Activated CD4-positive, alpha-beta T cell treated with anti-CD3 and anti-CD28 coated beads for 1 hour (primary cell): ENCODE data around the gene PCAT7.
"Not testable (repeated sequence)": the region's sequence is repeated elsewhere in the genome, so short reads cannot be mapped to it uniquely, and the experiment has no call there.

Experiments used
- DNase-seq: peaks from one replicate; pipeline ENCODE4 v3.0.0-alpha.2; 2020

The PCAT7 gene

DNA sequence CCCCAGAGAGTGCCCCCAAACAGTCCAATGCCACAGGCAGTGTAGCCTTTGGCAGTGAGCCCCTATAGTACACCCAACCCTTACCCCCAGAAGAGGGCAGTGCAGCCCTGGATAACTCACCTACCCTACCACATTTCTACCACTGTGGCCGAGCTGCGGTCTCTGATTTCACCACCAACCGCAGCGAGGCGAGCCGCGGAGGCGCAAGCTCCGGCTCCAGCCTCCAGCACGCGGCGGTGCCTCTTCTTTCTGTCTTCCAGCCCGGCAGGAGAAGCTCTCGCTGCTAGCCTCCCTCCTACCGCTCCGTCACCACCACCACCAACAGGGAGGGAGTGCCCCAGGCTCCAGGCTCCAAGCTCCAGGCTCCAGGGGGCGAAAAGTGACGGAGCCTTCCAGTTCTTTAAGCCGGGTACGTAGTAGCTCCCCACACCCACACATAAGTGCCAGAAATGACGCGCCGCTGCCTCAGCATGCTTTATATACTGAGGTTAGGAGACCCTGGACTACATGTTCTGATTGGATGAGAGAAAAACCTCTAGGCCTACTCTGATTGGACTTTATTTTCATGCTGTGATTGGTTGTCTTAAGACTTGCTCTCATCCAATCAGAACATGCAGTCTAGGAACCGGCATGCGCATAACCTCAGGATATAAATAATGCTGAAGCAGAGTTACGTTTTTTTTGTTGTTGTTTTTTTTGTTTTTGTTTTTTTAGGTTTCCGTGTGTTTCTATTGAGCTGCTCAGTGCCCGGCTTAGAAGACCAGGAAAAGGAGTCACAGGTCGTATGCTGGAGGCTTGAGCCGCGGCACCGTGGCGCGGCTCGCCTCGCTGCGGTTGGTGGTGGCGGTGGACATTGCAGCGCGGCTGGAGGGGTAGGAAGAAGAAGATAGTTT, at the start of gene PCAT7:
TSS of gene PCAT7 (plus strand) at position 645 of the 893 bp plus-strand sequence.
- no peak for DNase-seq

DNA sequence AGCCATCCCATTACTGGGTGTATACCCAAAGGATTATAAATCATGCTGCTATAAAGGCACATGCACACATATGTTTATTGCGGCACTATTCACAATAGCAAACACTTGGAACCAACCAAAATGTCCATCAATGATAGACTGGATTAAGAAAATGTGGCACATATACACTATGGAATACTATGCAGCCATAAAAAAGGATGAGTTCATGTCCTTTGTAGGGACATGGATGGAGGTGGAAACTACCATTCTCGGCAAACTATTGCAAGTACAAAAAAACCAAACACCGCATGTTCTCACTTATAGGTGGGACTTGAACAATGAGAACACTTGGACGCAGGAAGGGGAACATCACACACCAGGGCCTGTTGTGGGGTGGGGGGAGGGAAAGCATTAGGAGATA, 48.5 kb upstream of the PCAT7 start:
- DNase-seq, result not testable (repeated sequence)

DNA sequence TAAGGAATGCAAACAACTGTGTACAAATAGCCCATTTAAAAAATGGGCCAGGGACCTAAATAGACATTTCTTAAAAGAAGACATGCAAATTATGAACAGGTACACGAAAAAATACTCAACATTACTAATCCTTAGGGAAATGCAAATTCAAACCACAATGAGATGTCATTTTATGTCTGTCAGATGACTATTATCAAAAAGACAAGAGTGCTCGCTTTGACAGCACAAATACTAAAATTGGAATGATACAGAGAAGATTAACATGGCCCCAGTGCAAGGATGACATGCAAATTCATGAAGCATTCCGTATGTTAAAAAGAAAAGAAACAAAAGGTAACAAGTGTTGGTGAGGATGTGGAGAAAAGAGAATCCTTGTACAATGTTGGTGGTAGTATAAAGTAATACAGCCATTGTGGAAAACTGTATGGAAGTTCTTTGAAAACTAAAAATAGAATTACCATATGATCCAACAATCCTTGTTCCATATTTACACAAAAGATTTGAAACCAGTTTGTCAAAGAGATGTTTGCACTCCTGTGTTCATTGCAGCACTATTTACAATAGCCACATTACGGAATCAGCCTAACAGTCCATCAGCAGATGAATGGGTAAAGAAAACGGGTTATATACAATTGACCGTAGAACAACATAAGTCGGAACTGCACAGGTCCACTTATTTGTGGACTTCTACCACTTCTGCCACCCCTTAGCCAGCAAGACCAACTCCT, 47.2 kb upstream of the PCAT7 start:
- no peak for DNase-seq

DNA sequence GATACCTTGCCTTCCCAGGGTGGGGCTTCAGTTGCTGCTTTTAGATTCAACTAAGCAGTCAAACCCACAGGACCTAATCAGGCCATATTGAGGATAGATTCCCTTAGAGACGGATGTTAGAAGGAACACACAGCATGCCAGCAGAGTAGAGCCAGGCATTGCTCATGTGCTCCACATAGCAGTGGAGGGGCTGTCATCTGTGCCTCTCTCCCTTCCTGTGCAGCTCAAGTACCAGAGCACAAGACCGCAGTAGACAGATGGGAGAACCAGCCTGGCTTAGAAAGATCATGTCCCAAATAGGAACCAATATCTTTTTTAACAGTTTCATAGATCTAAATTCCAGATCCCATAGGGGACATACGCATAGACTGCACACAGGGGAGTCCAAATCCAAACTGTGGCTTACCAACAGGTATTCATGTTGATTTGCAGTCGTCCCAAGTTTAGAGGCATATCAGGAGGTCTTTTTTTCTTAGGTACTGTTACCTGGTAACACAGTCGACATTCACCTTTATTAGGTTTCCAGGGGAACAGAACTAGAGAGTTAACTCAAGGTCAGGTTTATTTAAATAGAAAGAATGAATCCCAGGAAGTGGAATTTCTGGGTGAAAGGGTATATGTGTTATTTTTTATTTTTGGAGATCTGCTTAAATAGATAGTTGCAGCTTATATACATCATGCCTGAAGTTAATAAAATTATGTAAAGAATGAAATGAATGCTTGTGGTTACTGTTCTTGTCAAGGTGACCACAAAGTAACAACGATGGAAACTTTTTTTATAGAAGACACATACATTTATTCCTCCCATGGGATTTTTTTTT, 43.5 kb upstream of the PCAT7 start:
- no peak for DNase-seq

DNA sequence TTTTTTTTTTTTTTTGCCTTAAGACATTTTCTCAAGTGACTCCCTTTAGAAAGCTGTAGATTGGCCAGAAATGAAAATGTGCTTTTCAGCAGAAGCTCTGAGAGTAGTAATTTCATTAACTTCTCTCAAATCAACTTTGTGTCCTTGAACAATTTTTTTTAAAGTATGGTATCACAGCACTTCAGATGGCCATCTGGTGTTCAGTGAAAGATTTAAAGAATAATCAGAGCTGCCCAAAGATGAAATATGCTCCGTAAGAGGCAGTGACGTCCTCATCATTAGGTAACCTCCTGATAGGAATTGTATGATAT, 43.0 kb upstream of the PCAT7 start:
- DNase-seq, result no peak

DNA sequence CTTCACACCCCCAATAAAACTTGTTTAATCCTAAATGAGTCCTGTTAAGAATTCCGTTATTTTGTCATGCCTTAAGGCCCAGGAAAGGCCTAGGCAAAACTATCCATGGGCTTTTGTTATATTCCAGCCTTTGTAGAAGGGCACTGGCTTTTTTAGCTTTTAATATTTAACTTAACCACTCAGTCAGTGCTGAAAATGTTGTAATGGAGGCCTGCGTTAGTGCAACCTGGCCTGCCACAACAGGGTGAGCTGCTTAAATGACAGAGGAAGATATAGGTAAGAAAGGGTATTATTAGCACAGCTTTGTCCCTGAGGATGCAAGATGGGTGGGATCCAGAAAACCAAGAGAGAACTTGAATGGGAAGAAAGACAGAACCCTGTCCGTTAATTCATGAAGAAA, 40.2 kb upstream of the PCAT7 start:
- no peak for DNase-seq

DNA sequence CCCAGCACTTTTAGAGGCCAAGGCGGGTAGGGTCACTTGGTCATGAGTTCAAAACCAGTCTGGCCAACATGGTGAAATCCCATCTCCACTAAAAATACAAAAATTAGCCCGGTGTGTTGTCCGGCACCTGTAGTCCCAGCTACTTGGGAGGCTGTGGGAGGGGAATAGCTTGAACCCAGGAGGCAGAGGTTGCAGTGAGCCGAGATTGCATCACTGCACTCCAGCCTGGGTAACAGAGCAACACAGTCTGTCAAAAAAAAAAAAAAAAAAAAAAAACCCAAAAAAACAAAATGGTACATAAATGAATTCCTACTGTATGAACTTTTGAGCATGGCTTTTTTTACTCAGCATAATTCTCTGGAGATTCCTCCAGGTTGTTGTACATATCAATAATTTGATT, 37.6 kb upstream of the PCAT7 start:
- DNase-seq, result no peak

DNA sequence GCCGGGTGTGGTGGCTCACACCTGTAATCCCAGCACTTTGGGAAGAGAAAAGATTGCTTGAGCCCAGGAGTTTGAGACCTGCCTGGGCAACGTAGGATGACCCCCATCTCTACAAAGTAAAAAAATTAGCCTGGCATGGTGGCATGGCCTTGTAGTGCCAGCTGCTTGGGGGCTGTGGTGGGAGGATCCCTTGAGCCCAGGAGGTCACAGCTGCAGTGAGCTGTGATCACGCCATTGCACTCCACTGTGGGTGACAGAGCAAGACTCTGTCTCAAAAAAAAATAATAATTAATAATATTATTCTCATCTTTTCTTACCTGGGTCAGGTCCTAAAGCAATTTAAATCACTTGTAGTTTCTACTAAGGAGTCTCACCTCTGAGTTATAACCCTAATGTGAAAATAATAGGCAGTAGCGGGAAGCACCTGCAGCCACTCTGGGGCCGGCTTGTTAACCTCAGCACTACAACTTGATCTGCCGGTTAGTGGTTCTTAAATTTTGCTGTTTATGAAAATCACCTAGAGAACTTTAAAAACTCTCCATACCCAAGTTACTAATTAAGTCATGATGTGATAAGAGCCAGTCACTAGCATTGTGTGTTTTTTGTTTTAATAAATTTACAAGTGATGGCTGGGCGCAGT, 29.4 kb upstream of the PCAT7 start:
- DNase-seq, result no peak

DNA sequence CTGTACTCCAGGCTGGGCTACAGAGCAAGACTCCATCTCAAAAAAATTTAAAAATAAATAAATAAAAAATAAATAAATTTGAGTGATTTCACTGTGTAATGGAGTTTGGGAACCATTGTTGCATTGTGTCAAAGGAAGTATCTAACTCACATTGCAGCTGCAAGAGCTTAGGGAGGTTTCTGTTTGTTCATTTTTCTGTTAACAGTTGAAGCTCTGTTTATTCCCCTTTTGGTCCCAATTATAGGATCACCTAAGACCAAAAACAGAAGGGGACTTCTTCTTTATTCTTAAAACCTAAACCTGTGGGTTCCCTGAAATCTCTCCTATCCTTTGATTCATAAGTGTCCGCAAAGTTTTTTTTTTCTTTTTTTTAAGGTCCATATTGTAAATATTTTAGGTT, 28.6 kb upstream of the PCAT7 start:
- no peak for DNase-seq

DNA sequence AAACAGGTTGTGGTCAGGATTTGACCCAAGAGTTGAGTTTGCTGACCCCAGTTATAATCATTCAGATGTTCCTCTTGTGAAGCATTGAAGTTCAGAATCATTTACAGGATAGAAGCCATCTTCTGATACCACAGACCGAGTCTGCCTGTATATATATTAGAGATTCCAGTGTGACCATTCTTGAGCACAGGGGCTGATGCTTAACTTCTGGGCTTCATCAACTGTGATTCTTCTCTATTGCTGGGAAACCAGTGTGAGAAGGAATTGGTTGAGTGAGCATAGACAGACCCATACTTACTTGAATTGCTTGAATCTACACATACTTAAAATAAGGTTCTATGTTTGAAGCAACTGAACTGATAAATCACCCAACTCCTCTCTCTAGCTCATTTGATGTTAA, 27.9 kb upstream of the PCAT7 start:
- DNase-seq, result no peak

DNA sequence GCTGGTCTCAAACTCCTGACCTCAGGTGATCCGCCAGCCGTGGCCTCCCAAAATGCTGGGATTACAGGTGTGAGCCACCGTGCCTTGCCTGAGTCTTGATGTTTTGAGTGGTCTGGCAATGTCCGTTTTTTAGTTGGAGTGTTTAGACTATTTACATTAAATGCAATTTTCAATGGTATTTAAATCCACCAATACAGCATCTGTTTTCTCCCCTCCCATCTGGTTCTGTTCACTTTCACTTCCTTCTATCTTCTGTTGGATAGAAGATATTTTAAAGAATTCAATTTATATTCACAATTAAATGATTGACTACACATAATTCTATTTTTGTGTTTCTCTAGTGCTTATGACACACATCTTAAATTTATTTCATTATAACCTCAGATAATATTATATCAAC, 26.0 kb upstream of the PCAT7 start:
- no peak for DNase-seq

DNA sequence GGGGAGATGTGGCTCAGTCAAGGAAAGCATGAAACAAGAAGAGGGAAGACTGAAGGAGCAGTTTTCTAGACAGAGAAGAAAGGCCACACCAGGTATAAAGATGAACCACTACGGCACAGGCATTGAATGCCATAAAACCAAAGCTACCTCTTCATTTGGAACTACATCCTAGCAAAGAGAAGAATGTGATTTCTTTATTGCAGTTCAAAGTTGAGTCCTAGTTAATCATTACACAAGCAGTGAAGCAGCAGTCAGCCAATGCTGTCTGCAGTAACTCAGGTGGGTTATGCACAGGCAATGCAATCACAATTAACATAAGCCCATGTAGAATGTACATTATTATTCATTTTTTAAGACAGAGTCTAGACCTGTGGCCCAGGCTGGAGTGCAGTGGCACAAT, 21.7 kb upstream of the PCAT7 start:
- no peak for DNase-seq

DNA sequence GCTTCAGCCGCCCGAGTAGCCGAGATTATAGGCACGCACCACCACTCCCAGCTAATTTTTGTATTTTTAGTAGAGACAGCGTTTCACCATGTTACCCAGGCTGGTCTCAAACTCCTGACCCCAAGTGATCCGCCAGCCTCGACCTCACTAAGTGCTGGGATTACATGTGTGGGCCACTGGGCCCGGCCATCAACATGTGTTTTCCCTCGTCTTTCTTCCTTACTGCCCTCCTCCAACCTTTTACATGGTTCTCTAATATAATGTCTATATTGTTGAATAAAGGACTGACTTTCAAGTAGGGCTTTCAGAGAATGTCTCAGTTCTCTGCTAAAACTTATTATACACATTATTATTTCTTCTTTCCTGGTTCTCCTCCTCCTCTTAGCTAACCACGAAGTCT, 21.3 kb upstream of the PCAT7 start:
- no peak for DNase-seq

DNA sequence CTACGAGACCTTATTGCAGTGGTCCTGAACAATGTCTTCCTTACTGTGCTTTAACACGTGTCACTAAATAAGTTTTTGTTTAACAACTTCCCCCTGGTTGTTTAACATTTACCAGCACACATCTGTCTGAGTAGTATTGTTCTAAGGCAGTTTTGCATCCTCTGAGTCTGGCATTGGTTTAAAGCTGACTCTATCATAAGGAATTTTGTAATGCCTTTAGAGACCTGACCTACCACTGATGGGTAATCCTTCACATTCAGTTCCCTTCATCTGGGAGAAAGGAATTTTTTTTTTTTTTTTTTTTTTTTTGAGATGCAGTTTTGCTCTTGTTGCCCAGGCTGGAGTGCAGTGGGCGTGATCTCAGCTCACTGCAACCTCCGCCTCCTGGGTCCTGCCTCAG, 20.0 kb upstream of the PCAT7 start:
- no peak for DNase-seq

DNA sequence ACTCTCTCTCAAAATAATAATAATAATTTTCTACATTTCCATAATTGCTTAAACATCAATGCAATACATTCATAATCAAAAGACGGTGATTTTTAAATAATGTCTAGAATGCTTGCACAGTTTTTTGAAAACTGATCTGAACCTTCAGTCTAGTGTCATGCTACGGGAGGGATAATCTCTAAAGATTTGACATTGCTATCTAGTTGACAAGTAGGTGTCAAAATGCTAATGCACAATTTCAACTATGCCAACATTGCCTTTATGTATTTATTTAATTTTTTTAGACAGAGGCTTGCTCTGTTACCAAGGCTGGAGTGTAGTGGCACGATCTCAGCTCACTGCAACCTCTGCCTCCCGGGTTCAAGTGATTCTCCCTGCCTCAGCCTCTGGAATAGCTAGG, 16.0 kb upstream of the PCAT7 start:
- no peak for DNase-seq

DNA sequence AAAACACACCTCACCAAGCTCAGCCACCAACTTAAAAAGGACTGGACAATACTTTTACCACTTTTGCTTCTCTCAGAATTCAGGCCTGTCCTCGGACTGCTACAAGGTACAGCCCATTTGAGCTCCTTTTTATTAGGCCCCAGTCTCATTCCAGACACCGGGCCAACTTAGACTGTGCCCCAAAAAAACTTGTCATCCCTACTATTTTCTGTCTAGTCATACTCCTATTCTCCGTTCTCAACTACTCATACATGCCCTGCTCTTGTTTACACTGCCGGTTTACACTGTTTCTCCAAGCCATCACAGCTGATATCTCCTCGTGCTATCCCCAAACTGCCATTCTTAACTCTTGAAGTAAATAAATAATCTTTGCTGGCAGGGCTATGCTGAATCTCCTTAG, 10.5 kb upstream of the PCAT7 start:
- DNase-seq, result not testable (repeated sequence)

DNA sequence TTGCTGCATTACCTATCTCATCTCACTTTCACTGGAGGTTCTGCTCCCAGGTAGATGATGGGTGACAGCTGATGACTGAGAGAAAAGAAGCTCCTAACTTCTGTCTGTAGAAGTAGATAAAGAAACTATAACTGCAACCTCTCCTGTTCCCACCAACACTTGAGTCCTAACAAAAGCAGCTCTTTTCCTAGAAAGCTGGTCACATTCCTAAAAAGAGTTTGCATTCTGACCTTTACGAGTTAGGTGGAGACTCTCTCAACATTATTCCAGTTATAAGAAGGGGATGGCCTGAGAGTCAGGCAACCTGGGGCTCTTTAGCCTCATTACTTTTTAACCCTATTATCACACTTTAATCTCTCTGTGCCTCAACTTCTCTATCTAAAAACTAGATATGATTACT, 8.9 kb upstream of the PCAT7 start:
- DNase-seq, result no peak

DNA sequence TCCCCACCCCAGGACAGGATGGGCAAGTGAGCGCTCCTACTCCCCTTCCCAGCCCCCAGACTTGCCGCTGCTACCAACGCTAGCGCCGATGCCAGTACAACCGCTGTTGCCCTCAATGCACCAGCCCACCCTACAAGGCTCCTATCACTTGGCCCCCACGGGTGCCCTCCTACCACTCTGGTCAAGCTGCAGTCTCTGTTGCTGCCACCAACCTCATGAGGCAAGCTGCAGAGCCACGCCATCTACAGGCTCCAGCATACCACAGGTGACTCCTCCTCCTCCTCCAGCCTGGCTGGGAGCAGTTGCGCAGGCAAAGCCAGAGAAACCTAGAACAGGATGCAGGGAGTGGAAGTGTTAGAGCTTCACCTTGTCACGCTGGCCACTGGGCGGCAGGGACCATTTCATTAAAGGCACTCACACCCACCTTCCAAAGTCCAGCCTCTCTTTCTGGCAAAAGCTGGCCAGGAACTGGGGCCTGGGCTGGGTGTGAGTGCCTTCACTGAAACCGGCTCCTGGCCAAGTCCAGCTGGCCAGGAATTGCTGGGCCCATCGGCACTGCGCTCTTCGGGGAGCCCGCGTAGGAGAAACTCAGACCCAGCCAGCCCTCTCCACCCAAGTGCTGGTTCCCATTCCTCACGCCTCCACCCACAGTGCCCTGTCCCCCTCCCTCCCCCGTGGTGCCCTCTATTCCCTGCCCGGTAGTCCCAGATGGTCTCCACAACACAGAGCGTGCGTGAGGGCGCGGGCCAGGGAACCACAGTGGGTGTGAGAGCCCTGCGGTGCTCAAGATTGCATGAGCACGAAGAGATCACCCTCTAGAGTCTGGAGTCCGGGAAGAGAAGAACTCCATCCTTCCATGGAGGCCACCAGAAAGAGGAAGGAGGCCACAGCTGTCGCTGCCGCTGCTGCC, 1.6 kb upstream of the PCAT7 start:
- no peak for DNase-seq

DNA sequence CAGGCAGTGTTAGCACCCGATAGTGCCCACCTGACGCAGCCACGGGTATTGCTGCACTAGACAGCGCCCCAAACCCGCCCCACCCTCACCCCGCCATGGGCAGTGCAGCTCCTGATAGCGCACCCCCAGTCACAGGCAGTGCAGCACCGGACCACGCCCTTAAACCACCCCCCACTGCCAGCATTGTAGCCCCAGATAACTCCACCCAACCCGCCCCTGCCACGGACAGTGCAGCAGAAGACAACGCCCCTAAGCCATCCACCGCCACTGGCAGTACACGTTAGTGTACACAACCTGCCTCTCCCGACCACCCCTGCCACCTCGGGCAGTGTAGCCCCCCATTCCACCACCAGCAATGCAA, 825 bp upstream of the PCAT7 start:
- no peak for DNase-seq

DNA sequence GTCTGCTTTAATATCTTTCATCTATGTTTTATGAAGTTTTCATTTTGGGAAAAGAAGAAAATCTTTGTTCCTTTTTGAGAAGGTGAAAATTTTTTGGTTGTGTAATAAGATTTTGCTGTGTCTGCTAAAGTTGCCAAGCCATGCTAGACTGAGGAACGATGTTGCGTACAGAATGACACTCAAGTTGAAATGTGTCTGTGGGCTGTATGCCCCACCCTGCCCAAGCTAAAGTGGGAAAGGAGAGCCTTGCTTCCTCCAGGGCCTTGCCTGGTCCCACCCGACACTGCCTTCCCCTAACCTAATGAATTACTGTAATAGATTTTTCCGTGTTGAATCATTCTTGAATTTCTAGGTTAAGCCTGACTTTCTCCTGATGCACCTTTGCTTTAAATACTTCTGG, 2.5 kb downstream of the PCAT7 start:
- DNase-seq, result no peak

DNA sequence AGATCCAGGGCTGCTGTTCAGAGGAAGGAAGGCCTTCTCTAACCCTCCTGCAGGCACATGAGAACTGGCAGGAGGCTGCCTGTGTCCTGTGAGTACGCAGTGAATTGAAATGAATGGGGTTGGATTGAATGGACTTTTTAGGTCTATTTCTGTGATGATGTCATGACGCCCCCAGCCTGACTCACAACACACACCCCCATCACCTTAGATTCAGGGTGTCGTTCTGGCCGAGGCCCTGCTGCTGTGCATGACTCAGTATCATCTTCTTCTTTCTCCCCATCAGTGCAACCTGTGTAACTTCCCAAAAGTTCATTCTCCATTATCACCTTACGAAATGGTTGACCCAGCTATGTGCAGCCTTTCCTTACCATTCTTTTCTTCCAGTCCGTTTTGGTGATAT, 5.4 kb downstream of the PCAT7 start:
- no peak for DNase-seq

DNA sequence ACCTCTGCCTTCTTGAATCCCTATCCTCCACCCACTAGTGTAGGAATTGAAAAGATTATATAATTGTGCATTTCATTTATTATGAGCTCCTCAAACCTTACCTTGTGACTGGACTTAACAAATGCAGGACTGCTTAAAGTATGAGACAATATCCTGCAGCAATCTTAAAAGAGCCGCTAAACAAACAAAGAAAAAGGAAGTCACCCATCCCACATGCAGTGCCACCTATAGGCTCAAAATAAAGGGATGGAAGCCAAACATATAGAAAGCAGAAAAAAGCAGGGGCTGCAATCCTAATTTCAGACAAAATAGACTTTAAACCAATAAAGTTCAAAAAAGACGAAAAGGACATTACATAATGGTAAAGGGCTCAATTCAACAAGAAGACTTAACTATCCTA, 8.7 kb downstream of the PCAT7 start:
- no peak for DNase-seq
